HG02884 (cell line): ENCODE data around the gene TDRD6.
"Not testable (repeated sequence)": the region's sequence is repeated elsewhere in the genome, so short reads cannot be mapped to it uniquely, and the experiment has no call there.

Experiments used
- ATAC-seq: cut with Tn5 transposase; IDR thresholded peaks from one replicate; pipeline ENCODE4 v1.9.1; 2021; ENCODE audit warnings: mild to moderate bottlenecking, moderate library complexity; ENCODE audit not compliant: unreplicated experiment

TDRD6 gene, protein sequence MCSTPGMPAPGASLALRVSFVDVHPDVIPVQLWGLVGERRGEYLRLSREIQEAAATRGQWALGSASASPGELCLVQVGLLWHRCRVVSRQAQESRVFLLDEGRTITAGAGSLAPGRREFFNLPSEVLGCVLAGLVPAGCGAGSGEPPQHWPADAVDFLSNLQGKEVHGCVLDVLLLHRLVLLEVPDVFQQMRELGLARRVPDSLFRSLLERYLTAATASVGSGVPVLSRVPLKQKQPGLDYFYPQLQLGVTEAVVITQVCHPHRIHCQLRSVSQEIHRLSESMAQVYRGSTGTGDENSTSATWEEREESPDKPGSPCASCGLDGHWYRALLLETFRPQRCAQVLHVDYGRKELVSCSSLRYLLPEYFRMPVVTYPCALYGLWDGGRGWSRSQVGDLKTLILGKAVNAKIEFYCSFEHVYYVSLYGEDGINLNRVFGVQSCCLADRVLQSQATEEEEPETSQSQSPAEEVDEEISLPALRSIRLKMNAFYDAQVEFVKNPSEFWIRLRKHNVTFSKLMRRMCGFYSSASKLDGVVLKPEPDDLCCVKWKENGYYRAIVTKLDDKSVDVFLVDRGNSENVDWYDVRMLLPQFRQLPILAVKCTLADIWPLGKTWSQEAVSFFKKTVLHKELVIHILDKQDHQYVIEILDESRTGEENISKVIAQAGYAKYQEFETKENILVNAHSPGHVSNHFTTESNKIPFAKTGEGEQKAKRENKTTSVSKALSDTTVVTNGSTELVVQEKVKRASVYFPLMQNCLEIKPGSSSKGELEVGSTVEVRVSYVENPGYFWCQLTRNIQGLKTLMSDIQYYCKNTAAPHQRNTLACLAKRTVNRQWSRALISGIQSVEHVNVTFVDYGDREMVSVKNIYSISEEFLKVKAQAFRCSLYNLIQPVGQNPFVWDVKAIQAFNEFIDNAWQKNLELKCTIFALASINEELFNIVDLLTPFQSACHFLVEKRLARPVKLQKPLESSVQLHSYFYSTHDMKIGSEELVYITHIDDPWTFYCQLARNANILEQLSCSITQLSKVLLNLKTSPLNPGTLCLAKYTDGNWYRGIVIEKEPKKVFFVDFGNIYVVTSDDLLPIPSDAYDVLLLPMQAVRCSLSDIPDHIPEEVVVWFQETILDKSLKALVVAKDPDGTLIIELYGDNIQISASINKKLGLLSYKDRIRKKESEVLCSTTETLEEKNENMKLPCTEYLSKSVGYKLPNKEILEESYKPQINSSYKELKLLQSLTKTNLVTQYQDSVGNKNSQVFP (N-terminal part only)

GRCh38 chr6:46687619-46688097 is at the start of gene TDRD6:
TSS of gene TDRD6 (plus strand) at chr6:46687885. CDS start at chr6:46688129, 244 bp downstream.
- no peak for ATAC-seq

GRCh38 chr6:46637933-46638332 is 49.8 kb upstream of the TDRD6 start:
- no peak for ATAC-seq

- no peak for ATAC-seq
Observed at GRCh38 chr6:46638650-46639049, 49.0 kb upstream of the TDRD6 start.

DNA sequence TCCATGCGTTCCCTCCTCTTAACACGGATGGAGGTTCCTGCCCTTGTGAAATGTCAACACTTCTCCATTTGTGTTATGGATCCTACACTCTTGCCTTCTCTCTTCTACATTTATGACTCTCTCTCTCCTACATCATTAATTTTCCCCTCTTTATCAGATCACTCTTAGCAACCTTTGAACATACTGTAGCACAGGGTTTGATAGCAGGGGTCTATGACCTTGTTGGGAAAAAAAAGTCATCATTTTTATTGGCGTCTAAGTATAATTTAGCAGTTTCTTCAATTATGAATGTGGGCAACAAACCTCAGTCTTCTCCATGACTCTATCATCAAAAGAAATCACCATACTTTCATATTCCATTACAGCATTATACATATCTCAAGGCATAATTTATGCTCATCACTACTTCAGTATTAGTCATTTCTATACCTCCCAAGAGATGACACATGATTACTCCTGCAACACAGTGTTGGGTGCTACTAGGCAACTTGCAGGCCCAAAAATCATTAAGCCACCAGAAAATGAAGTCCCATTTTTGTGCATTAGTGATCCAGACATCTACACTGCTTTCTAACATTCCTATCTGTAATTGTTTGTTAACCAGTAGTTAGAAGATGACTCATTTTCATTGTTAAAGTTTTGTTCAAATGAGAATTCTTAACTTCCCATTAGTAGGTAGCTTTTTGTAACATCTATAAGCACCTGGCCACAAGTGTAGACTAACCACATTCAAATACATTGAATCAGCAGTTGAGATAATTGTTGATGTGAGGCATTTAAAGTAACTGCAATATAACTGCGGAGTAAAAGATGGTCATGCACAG is 44.5 kb upstream of the TDRD6 start:
- ATAC-seq, result no peak

- no peak for ATAC-seq
Observed at GRCh38 chr6:46645265-46645664, 42.4 kb upstream of the TDRD6 start.

- not testable (repeated sequence) for ATAC-seq
Observed at GRCh38 chr6:46648108-46648507, 39.6 kb upstream of the TDRD6 start.

- no peak for ATAC-seq
Observed at GRCh38 chr6:46648869-46649492, 38.7 kb upstream of the TDRD6 start.

- ATAC-seq, result no peak
Observed at GRCh38 chr6:46651006-46651405, 36.7 kb upstream of the TDRD6 start.

DNA sequence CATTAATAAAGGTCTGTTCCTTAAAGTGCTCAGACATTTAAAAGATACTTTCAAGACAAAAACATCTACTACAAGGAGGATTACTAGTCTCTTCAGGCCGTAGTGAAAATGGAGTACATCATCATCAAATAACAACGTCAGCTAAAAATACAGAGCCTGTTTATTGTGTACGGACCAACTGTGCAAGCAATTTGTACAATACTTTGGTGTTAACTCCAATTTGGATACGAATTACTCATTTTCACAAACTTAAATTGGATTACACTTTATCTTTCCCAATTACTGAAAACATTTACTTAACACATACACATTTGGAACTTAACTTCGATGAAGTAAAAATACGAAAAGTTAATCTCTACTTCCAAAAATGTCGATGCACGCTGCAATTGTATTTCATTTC is 35.9 kb upstream of the TDRD6 start:
- ATAC-seq, result no peak

GRCh38 chr6:46652232-46652602 is 35.5 kb upstream of the TDRD6 start:
- ATAC-seq, result no peak

DNA sequence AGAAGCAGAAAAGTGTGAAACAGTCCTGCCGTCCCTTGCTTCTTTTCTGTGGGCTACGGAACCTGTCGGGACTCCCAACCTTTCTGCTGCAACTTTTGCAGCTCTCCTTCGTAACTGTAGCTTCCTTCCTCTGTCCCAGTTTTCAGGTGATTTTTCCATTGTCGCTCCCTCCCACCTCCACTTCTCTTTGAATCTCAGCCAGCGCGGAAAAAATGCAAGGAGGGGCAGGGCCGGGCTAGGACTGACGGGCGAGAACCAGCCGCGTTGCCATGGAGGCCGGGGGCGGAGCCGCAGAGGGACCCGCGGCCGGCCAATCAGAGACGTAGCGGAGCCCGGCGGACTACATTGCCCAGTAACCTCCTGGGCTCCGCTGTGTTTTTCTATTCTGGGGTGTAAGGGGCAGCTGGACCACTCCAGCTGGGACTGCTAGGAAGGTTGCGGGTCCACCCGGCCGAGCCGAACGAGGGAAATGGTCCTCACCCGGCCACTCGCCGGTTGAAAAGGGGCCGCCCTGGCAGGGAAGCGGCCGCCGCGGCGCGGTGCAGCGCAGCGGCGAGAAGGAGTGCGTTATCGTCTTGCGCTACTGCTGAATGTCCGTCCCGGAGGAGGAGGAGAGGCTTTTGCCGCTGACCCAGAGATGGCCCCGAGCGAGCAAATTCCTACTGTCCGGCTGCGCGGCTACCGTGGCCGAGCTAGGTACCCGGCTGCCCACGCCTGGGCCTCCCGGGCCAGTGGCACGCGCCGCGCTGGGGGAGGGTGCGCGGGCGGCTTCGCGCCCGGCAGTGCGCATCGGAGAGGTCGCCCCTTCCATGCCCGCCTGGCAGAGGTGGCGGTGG is 34.9 kb upstream of the TDRD6 start, which contains the start of the genes CYP39A1 and SLC25A27:
TSS of gene CYP39A1 (minus strand) at position 216 of the 836 bp plus-strand sequence. CDS start 236 bp downstream, outside the sequence.
TSS of gene SLC25A27 (plus strand) at position 373 of the 836 bp plus-strand sequence. CDS start at position 591, 218 bp downstream.
- peak; percentile 100 for ATAC-seq

GRCh38 chr6:46653439-46654195 is 34.1 kb upstream of the TDRD6 start:
- peak; percentile 2 for ATAC-seq

GRCh38 chr6:46655803-46656202 is 31.9 kb upstream of the TDRD6 start:
- no peak for ATAC-seq

- no peak for ATAC-seq
Observed at GRCh38 chr6:46657642-46658041, 30.0 kb upstream of the TDRD6 start.

GRCh38 chr6:46661483-46661882 is 26.2 kb upstream of the TDRD6 start:
- ATAC-seq, result no peak

GRCh38 chr6:46667377-46667776 is 20.3 kb upstream of the TDRD6 start:
- ATAC-seq, result no peak

GRCh38 chr6:46674410-46674809 is 13.3 kb upstream of the TDRD6 start:
- ATAC-seq, result no peak
